ENCODE results near the gene TLX1.

DNA sequence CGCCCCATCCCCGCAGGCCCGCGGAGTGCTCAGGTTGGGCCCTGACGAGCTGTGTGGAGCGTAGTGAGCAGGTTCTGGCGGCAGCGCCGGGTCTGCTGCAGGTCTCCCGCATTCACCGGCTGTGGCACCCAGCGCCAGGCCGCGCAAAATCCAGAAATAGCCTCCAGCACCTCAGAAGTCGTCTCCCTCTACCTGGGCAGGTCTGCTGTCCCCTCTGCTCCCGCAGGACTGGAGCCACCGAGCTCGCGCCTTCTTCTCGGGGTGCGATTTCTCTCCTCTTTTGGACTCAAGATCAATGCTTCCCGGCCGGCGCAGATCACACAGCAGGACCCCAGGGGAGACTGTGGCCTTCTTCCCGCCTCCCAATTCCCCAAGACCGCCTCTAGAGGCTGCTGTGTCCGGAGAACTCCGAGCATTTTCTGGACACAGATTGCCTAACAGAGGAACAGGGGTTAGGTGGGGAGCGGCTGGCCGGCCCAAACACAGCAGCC lies 8.4 kb downstream of the TLX1 start:
- TF ChIP-seq CTCF (IDR thresholded peaks at IDR 0.05; ENCODE audit: low read depth, low read length, poor library complexity, severe bottlenecking) (no peak), EZH2phosphoT487 (IDR thresholded peaks at IDR 0.05; ENCODE audit: borderline replicate concordance, low read length) (no peak)
